ENCODE results near the gene ARSJ.
"Not testable (repeated sequence)": the region's sequence is repeated elsewhere in the genome, so short reads cannot be mapped to it uniquely, and the experiment has no call there.

Gene ARSJ

GRCh38 chr4:113979148-113979904 is at the start of gene ARSJ:
Gene ARSJ, minus strand, starts transcription at chr4:113979647. Its CDS starts 813 bp downstream, at chr4:113978834.
- peak; percentile 32 for DNase-seq (ENCODE audit: low spot score)

- DNase-seq (ENCODE audit: low spot score), result no peak
Observed at GRCh38 chr4:114028071-114028470, 48.6 kb upstream of the ARSJ start.

DNA sequence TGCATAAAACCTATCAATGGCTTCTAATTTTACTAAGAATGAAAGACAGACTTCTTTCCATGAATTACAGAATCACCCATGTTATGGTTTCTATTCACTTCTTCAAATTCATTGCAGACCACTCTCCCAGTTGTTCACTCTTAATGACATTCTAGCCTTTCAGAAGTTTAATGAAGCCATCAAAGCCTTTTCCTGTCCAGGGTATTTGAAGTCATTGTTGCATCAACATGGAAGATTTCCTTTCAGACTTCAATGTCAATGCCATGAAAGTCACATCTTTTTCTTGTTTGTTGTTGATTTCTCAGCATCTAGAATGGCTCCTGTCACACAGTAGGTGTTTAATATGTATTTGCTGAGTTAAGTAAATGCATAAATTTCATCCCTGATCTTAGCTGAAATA is 48.1 kb upstream of the ARSJ start:
- DNase-seq (ENCODE audit: low spot score), result no peak

DNA sequence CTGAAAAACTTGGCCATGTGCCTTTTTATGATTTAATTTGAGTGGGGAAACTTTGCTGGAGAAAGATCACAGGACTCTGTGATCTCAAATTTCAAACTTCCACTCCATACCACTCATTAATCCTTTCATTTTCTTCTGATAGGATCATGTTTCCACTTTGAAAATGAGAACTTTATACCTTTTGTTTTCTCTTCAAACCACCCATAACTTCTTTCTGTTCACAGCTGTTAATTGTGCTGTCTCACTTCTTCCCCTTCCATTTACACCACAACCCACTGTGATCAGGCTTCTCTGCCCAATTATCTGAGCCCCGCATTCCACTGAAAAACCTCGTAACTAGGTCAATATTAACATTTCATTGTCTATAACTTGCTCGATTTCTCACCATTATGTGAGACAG is 47.0 kb upstream of the ARSJ start:
- no peak for DNase-seq (ENCODE audit: low spot score)

DNA sequence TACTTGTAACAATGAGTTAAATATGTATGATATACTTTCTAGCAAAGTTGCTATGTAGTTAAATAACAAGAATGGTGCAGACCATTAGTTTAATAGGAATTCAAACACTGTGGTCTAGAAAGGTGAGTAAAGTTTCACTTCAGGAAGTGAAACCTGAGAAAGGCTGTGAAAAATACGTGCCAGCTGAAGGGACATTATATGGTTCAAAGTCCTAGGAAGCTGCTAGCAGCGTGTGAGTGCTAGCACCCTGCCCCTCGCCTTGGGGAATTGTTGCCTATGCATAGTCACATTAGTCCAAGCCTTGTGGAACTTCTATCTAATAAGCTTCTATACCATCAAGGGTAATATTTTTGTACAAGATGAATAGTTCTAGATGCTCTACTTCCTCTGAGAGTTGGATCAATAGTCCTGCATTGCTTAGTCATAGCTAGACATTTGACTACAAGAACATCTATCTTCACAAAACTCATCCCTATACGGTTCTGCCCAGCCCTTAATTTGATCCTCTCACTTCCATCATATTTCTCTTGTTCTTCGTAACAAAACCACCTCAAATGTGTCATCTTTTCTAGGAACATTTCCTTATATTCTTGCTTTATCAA is 45.8 kb upstream of the ARSJ start:
- peak; percentile 34 for DNase-seq (ENCODE audit: low spot score)

DNA sequence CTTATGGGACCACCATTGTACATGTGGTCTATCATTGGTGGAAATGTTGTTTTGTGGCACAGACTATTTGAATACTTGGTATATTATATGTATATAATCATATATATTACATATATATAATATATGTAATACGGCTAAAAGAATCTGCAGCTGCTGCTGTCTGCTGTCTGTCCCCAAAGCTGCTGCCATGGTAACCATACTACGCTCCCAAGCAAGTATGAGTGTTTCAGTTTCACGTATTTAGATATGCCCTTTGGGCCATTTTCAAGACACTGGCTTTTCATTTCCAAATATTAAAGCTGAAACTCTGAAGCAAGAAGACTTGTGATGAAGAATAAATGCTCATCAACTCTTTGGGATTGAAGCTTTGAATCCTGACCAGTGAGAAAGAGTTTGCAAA is 42.0 kb upstream of the ARSJ start:
- no peak for DNase-seq (ENCODE audit: low spot score)

DNA sequence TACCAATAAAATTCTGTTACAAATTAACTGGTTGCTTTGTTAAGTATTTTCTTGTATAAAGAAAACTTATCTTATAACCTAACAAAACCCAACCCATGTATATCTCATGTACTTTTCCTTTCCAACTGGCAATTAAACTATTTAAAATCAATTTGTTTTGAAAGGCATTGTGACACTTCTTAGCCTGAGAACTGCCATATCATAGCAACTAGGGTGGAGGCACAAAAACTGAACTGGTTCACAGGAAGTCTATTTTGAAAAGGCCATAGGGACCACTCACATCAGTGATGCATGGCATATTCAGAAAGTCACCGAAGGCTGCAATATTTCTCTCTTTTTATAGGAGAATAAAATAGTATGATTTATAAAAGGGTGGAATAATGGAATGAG is 40.5 kb upstream of the ARSJ start:
- no peak for DNase-seq (ENCODE audit: low spot score)

DNA sequence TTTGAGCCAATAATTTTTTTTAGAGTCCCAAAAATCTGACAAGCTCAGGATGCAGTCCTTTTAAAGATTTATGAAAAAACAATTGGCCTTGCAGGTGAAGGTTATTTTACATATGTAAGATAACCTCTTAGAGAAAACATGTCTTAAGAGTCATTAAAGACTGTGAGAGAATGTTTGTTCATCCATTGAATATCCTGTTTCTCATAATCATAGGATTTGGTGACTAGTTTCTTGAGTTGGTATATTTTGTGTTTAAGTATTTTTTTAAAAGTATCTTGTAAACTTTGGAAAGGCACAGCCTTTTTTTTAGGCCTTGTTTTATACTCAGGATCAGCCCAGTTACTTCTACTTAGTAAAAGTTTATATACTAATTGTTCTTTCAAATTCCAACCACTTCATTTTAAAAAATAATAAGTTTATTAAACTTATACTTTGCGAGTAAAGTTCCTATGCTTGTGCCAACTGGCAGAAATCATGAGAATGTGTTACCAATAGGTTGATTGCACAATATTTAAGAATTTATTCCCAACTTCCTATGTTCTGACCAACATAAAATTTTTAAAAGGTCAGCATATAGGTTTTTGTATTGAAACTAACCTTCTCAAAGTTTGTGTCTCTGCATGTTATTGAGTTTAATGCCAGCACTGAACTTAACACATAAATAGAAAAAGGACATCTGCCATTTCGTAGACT is 40.0 kb upstream of the ARSJ start:
- no peak for DNase-seq (ENCODE audit: low spot score)

GRCh38 chr4:114017120-114017917 is 37.9 kb upstream of the ARSJ start:
- peak; percentile 7 for DNase-seq (ENCODE audit: low spot score)

DNA sequence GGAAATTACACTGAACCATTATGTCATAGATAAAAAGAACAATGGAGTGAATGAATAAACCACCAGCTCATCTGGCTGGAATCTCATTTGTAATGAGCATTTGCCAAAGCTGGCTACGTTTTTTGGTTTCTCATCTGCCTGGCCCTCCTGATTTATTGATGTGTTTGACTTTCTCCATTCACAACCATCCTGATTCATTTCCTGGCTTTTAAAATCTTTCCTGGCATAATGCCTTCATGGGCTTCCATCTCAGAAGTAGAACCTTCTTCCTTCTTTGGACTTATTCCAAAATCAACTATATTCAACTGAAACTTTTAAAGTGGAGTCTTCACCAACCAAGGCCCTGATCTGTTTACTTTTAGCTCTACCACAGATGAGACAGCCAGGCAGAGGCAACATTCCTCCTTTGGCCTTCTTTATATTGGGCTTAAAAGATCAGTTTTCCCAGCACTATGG is 36.0 kb upstream of the ARSJ start:
- DNase-seq (ENCODE audit: low spot score), result no peak

DNA sequence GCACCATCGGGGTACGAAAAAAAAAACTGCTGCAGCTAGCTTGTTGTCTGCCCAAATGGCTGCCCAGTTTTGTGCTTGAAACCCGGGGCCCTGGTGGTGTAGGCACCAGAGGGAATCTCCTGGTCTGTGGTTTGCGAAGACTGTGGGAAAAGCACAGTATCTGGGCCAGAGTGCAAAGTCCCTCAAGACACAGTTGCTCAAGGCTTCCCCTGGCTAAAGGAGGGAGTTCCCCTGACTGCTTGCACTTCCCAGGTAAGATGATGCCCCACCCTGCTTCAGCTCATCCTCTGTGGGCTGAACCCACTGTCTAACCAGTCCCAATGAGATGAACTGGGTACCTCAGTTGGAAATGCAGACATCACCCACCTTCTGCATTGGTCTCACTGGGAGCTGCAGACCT is 33.8 kb upstream of the ARSJ start:
- DNase-seq (ENCODE audit: low spot score), result not testable (repeated sequence)

GRCh38 chr4:114012749-114013148 is 33.3 kb upstream of the ARSJ start:
- no peak for DNase-seq (ENCODE audit: low spot score)

DNA sequence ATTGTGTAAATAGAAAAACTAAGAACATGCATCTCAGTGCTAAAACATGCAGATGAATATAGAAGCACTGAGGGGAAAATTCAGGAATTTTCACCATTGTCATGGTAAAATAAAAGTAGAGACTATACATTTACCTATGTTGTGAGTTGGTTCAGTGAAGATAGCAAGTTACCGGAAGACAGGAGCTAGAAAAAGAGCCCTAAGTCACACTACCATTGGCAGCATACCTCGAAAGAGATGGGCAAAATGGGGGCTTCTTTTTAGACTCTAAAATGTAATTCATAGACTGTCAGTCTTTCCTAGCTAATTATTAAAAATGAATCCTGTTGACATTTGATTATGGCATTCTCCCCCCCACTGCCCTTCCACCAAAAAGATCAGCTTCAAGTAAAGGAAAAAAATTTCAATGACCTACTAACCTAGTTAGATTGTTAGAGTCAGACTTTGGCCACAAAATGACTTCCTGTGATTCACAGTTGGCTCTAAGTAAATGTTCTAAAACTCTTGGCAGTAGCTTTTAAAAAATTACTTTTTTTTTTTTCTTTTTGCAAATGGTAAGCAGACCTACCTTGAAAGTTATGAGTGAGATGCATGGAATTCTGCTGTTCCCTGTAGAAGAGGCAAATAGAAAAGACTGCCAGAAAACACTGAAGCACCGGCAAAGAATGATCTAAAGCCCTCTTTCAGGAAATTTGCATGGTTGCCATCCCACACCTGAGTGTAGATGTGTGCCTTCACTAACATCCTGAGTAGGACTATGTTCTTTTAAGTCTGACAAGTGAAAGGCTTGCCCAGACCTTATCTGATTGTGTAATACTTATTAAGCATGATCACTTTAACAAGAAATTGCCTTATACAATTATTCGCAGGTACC is 26.4 kb upstream of the ARSJ start:
- DNase-seq (ENCODE audit: low spot score), result no peak

DNA sequence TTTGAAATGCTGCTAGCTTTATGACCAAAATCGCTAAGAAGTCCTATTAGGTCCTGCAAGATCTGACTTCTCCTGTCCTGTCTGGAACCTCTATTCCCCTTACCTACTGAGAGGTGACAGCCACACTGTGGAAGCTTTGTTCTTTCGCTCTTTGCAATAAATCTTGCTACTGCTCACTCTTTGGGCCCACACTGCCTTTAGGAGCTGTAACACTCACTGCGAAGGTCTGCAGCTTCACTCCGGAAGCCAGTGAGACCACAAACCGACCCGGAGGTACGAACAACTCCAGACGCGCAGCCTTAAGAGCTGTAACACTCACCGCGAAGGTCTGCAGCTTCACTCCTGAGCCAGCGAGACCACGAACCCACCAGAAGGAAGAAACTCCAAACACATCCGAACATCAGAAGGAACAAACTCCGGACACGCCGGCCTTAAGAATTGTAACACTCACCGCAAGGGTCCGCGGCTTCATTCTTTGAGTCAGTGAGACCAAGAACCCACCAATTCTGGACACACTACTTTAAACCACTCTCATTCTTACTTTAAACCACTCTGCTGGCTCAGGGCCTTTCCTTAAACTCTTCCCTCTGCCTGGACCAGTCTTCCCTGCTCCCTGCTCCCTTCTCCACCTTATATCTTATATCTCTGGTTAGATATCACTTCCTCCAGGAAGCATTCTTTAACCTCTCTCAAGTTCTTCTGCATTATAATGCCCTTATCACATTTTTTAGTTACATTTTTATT is 25.2 kb upstream of the ARSJ start:
- not testable (repeated sequence) for DNase-seq (ENCODE audit: low spot score)

- no peak for DNase-seq (ENCODE audit: low spot score)
Observed at GRCh38 chr4:113998531-113998930, 19.1 kb upstream of the ARSJ start.

GRCh38 chr4:113998079-113998478 is 18.6 kb upstream of the ARSJ start:
- DNase-seq (ENCODE audit: low spot score), result no peak

DNA sequence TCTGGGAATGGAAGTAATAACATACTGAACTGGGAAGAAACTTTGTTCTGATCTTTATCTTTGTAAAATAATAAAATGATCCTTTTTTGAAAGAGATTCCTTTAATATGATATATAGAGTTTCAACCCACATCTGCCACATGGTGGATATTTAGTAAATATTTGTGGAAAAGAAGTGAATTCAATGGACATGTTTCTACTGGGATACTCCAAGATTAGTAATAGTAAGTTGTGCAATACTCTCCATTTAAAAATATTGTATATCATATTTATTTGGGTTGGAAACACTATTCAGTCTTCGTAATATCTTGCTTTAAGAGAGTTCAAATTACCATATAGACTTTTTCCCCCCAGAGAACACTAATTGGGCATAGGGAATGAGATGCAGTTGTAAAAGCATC is 17.8 kb upstream of the ARSJ start:
- DNase-seq (ENCODE audit: low spot score), result no peak

GRCh38 chr4:113996599-113997177 is 17.2 kb upstream of the ARSJ start:
- no peak for DNase-seq (ENCODE audit: low spot score)

DNA sequence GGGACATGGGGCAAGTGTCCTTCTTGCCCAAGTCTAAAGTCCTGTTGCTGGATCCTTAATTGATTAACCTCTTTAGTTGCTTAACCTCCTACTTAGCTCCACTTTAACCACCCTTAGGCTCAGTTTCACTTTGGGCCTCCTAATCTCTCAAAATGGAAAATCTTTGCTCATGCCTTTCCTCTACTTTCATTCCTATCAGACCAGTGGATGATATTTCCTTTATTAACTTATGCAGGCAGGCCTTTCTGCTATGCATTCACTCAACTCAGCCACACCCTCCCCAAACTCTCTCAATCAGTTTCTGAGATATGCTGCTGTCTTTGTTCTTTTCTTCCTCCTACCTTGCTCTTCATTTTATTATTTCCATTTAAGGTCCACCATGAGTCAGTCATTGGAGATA is 14.4 kb upstream of the ARSJ start:
- no peak for DNase-seq (ENCODE audit: low spot score)

GRCh38 chr4:113990886-113991285 is 11.4 kb upstream of the ARSJ start:
- DNase-seq (ENCODE audit: low spot score), result no peak
